Neuron (in vitro differentiated cells): ENCODE measurements around the gene SRPK2.
"Not testable (repeated sequence)": the region's sequence is repeated elsewhere in the genome, so short reads cannot be mapped to it uniquely, and the experiment has no call there.

Source experiments
- H2AFZ ChIP-seq: one replicate; pipeline ENCODE4 v1.6.1; 2013; ENCODE audit warnings: low read depth, mild to moderate bottlenecking, inconsistent platforms, low read length, moderate library complexity
- H3K27me3 ChIP-seq: one replicate; pipeline ENCODE4 v1.6.1; 2013; ENCODE audit warnings: low read length; ENCODE audit not compliant: insufficient read depth
- H3K36me3 ChIP-seq: one replicate; pipeline ENCODE4 v1.6.1; 2013; ENCODE audit warnings: low read length; ENCODE audit not compliant: insufficient read depth
- H3K4me1 ChIP-seq: one replicate; pipeline ENCODE4 v1.6.1; 2013; ENCODE audit warnings: low read length; ENCODE audit not compliant: insufficient read depth
- H3K4me3 ChIP-seq: 2 replicates; pipeline ENCODE4 v1.5.1; 2013; ENCODE audit warnings: mild to moderate bottlenecking, low read length, moderate library complexity
- H3K9me3 ChIP-seq: one replicate; pipeline ENCODE4 v1.6.1; 2013; ENCODE audit warnings: low read length

The SRPK2 gene

DNA sequence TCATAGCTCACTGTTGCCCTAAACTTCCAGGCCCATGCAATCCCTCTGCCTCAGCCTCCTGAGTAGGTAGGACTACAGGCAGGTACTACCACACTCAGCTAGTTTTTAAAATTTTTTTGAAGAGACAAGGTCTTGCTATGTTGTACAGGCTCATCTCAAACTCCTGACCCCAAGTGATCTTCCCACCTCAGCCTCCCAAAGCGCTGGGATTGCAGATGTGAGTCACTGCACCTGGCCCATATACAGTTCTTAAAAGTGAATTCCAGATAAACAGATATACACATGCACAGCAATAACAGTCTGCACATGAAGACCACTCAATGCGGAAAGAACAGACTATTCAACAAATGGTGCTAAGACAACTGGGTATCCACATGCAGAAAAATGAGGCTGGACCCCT is 67.8 kb downstream of the SRPK2 start:
- peaks cover 3% of the 10 kb centered on the region for H3K9me3 ChIP-seq
- no peak overlapping the region for H2AFZ ChIP-seq
- no peaks in the 10 kb centered on the region for H3K4me1 ChIP-seq
- no peaks in the 10 kb centered on the region for H3K27me3 ChIP-seq
- no peak overlapping the region for H3K4me3 ChIP-seq
- no peaks in the 10 kb centered on the region for H3K36me3 ChIP-seq

DNA sequence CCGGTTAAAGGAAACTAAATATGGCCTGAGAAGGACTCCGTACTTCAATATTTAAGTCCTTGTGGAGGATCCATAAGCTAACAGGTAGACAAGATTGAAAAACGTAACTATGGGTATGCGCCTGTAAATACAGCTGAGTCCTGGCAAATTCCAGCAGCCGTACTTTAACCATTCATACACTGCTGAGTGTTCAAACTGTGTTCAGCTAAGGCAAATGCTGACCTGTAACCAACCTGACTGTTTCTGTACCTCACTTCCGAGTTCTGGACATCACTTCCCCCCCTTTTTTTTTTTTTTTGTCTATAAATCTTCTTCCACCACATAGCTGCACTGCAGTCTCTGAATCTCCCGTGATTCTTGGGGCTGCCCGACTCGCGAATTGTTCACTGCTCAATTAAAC is 69.1 kb downstream of the SRPK2 start:
- H3K4me3 ChIP-seq, result no peak overlapping the region
- H3K4me1 ChIP-seq, result no peaks in the 10 kb centered on the region
- H2AFZ ChIP-seq, result no peak overlapping the region
- no peaks in the 10 kb centered on the region for H3K27me3 ChIP-seq
- H3K36me3 ChIP-seq, result no peaks in the 10 kb centered on the region
- peaks cover 3% of the 10 kb centered on the region for H3K9me3 ChIP-seq

GRCh38 chr7:105316578-105317344 is 72.0 kb downstream of the SRPK2 start:
- H3K4me1 ChIP-seq, result no peaks in the 10 kb centered on the region
- H3K9me3 ChIP-seq, result peaks cover under 1% of the 10 kb centered on the region
- H3K27me3 ChIP-seq, result no peaks in the 10 kb centered on the region
- H2AFZ ChIP-seq, result no peak overlapping the region
- no peaks in the 10 kb centered on the region for H3K36me3 ChIP-seq
- H3K4me3 ChIP-seq, result no peak overlapping the region

DNA sequence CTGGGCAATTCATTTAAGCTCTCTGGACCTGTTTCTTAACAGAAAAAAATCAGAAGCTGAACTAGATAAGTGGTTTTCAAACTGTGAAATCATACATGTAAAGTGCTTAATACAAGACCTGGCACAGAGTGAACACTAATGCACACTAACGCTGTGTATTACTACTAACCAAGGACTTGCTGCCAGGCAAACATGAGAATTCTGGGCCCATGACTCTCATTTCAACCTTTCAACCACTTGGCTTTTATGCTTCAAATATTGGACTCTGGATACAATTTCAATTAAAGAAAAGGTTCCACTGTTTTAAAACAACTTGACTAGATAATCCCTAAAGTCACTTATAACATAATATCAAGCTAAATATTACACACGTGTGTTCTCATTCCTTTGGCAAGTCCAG is 73.4 kb downstream of the SRPK2 start:
- Histone ChIP-seq H3K36me3 (no peaks in the 10 kb centered on the region), H2AFZ (no peak overlapping the region), H3K27me3 (no peaks in the 10 kb centered on the region), H3K4me3 (no peak overlapping the region), H3K4me1 (no peaks in the 10 kb centered on the region), H3K9me3 (no peaks in the 10 kb centered on the region)

DNA sequence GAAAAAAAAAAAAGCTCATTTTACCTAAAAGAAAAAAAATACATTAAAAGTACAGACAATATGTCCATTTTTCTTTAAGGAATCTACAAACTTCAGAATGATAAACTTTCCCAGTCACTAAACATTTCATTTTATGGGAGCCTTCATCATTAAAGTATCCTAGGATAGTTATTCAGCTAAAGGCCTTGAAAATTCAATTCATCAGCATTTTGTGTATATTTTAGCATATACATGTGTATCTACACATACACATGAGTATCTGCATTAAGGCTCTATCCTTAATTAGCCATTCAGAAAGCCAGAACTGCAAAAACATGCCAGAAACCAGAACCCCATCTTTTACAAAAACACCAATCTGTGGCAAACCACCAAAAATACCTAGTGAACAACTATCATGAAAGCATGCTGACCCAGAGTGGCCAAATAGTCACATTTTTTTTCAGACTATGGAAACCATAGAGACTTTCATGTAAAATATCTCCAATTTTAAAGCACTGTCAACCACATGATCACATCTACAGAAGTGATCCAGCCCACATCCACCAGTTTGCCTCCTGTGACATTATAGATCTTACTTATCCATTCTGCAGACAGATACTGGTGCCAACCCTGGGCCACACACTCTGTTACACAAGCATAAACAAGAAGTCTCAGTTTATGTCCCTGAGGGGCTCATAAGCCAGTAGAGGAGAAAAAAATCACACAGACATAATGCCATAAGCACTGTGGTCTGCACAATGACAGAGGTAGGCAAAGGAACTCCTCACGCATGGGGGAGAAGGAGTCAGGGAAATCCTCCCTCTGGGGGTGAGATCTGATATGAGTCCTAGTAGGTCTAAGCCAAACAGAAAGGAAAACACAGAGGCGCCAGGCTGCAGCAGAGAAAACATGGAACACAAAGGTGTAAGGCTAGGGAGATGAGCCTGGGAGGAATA is 79.2 kb downstream of the SRPK2 start:
- H3K9me3 ChIP-seq, result no peaks in the 10 kb centered on the region
- H3K4me3 ChIP-seq, result no peak overlapping the region
- no peaks in the 10 kb centered on the region for H3K4me1 ChIP-seq
- no peak overlapping the region for H2AFZ ChIP-seq
- H3K27me3 ChIP-seq, result no peaks in the 10 kb centered on the region
- H3K36me3 ChIP-seq, result no peaks in the 10 kb centered on the region

DNA sequence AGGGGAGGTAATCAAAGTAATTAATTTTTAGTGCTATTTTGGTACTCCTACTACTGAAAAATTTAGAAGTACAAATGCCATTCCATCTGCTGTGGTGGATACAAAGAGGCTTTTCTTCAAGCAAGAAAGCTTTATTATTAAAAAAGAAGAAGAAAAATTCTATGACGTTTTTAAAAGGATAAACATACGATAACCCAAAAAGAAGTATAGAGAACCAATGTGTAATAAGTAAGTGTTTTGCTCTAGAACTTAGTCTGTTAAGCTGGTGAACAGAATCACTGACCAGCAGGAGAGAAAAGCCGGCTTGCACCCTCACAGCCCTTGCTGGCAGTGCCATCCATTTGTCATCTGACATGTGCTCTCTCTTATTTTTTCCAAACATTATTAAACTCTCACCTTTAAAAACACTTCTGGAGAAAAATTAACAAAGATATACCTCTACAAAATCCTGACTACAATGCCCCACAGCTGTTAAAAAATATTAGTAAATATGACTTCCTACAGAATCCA is 81.5 kb downstream of the SRPK2 start:
- Histone ChIP-seq H2AFZ (no peak overlapping the region), H3K4me3 (no peak overlapping the region), H3K4me1 (no peaks in the 10 kb centered on the region), H3K9me3 (no peaks in the 10 kb centered on the region), H3K27me3 (no peaks in the 10 kb centered on the region), H3K36me3 (no peaks in the 10 kb centered on the region)

GRCh38 chr7:105306298-105306748 is 82.4 kb downstream of the SRPK2 start:
- Histone ChIP-seq H2AFZ (no peak overlapping the region), H3K36me3 (no peaks in the 10 kb centered on the region), H3K4me1 (no peaks in the 10 kb centered on the region), H3K27me3 (no peaks in the 10 kb centered on the region), H3K4me3 (no peak overlapping the region), H3K9me3 (no peaks in the 10 kb centered on the region)

- H3K9me3 ChIP-seq, result no peaks in the 10 kb centered on the region
- H3K36me3 ChIP-seq, result no peaks in the 10 kb centered on the region
- no peaks in the 10 kb centered on the region for H3K4me1 ChIP-seq
- H2AFZ ChIP-seq, result no peak overlapping the region
- H3K4me3 ChIP-seq, result no peak overlapping the region
- no peaks in the 10 kb centered on the region for H3K27me3 ChIP-seq
Observed at GRCh38 chr7:105305633-105306032, 83.1 kb downstream of the SRPK2 start.

- H3K4me3 ChIP-seq, result no peak overlapping the region
- H3K27me3 ChIP-seq, result no peaks in the 10 kb centered on the region
- no peak overlapping the region for H2AFZ ChIP-seq
- no peaks in the 10 kb centered on the region for H3K9me3 ChIP-seq
- no peaks in the 10 kb centered on the region for H3K4me1 ChIP-seq
- H3K36me3 ChIP-seq, result no peaks in the 10 kb centered on the region
Observed at GRCh38 chr7:105304040-105304895, 84.5 kb downstream of the SRPK2 start.

DNA sequence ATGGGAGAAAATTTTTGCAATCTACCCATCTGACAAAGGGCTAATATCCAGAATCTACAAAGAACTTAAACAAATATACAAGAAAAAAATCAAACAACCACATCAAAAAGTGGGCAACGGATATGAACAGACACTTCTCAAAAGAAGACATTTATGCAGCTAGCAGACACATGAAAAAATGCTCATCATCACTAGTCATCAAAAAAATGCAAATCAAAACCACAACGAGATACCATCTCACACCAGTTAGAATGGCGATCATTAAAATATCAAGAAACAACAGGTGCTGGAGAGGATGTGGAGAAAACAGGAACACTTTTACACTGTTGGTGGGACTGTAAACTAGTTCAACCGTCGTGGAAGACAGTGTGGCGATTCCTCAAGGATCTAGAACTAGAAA is 88.1 kb downstream of the SRPK2 start:
- not testable (repeated sequence) for H3K9me3 ChIP-seq

GRCh38 chr7:105298439-105298894 is 90.3 kb downstream of the SRPK2 start:
- no peak overlapping the region for H2AFZ ChIP-seq
- no peaks in the 10 kb centered on the region for H3K36me3 ChIP-seq
- H3K27me3 ChIP-seq, result no peaks in the 10 kb centered on the region
- H3K4me1 ChIP-seq, result peaks cover 2% of the 10 kb centered on the region
- H3K9me3 ChIP-seq, result no peaks in the 10 kb centered on the region
- H3K4me3 ChIP-seq, result no peak overlapping the region

More for the DNA sequence above, 88.1 kb downstream of the SRPK2 start:
- H3K27me3 ChIP-seq, H3K4me3 ChIP-seq, H3K4me1 ChIP-seq, H3K36me3 ChIP-seq, H2AFZ ChIP-seq: not testable (repeated sequence)

- Histone ChIP-seq H3K9me3 (no peaks in the 10 kb centered on the region), H2AFZ (no peak overlapping the region), H3K4me1 (peaks cover 2% of the 10 kb centered on the region), H3K27me3 (no peaks in the 10 kb centered on the region), H3K4me3 (no peak overlapping the region), H3K36me3 (no peaks in the 10 kb centered on the region)
Observed at GRCh38 chr7:105297985-105298384, 90.7 kb downstream of the SRPK2 start.
